HG03565 (cell line): ENCODE measurements around the gene HIC1.
A peak's percentile ranks its signal among the peaks of the same experiment; 100 is the strongest.

ENCODE experiments used
- ATAC-seq: cut with Tn5 transposase; IDR thresholded peaks from one replicate; pipeline ENCODE4 v1.9.1; 2021; ENCODE audit warnings: mild to moderate bottlenecking, moderate library complexity; ENCODE audit not compliant: unreplicated experiment

HIC1 gene

GRCh38 chr17:2044263-2044894 lies 10.5 kb upstream of the HIC1 start:
- ATAC-seq = no peak

- no peak for ATAC-seq
These were observed 7.3 kb upstream of the HIC1 start for GRCh38 chr17:2047590-2047989.

- no peak for ATAC-seq
These were observed 6.1 kb upstream of the HIC1 start for GRCh38 chr17:2048805-2049204.

- peak; percentile 38 for ATAC-seq
These were observed 5.3 kb upstream of the HIC1 start for GRCh38 chr17:2049333-2050299.

- no peak for ATAC-seq
These were observed 4.4 kb upstream of the HIC1 start for GRCh38 chr17:2050300-2051060.

- no peak for ATAC-seq
These were observed 3.6 kb upstream of the HIC1 start for GRCh38 chr17:2051061-2051932.

- ATAC-seq = no peak
These were observed 2.9 kb upstream of the HIC1 start for GRCh38 chr17:2051933-2052559.

GRCh38 chr17:2053380-2054261 lies 1.3 kb upstream of the HIC1 start:
- ATAC-seq = no peak

- no peak for ATAC-seq
These were observed 716 bp upstream of the HIC1 start for GRCh38 chr17:2054262-2054511.

GRCh38 chr17:2055292-2056205 lies 646 bp downstream of the HIC1 start:
- no peak for ATAC-seq

GRCh38 chr17:2056206-2057174 lies 1.6 kb downstream of the HIC1 start:
- no peak for ATAC-seq

GRCh38 chr17:2057175-2057759 lies 2.4 kb downstream of the HIC1 start:
- no peak for ATAC-seq

- ATAC-seq = no peak
These were observed 3.1 kb downstream of the HIC1 start for GRCh38 chr17:2057760-2058585.

- ATAC-seq = no peak
These were observed 4.0 kb downstream of the HIC1 start for GRCh38 chr17:2058586-2059546.
